IPS-NIHi7 (cell line): ENCODE measurements around the gene APOL1.

Experiments
- DNase-seq: peaks from one replicate; pipeline ENCODE4 v3.0.0; 2012; ENCODE audit warnings: mixed read lengths; ENCODE audit errors: extremely low spot score

The APOL1 gene

DNA sequence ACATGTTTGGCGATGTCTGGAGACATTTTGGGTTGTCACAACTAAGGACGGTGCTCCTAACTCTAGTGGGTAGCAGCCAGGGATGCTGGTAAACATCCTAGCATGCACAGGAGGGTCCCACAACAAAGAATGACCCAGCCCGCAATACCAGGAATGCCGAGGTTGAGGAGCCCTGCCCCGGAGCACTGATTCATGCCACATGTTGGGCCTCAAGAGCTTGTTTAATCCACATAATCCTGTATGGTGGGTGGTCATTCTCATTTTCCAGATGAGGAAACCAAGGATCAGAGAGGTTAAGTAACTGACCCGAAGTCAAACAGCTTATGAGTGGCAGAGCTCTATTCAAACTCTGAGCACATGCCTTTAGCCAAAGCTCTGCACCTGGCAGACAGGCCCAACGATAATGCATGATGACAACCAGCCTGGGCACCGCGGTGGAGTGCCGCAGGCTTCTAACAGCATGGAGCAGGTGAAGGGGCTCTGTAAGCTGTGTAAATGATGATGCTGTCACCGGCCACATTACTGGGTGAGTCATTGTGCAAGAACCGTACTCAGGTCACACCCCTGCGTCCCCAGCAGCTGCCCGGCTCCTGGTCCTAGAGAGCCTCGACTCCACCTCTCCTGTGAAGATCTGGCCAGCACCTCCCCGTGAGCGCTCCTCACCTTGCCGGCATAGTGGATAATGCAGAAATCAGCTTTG is 58.6 kb downstream of the APOL1 start:
- no peak for DNase-seq

DNA sequence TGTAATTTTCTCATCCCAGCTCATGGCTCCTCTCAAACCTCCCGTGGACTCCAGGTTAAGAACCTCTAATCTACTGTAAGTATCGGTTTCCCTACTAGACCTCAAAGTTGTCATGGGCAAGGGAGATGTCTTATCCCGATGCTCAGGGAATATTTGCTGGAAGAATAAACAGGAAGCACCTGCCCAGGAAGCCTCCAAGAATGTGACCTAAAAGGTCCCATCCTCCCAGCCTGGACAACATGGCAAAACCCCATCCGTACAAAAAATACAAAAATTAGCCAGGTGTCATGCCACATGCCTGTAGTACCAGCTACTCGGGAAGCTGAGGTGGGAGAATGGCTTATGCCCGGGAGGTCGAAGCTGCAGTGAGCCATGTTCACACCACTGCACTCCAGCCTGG is 62.4 kb downstream of the APOL1 start:
- no peak for DNase-seq

DNA sequence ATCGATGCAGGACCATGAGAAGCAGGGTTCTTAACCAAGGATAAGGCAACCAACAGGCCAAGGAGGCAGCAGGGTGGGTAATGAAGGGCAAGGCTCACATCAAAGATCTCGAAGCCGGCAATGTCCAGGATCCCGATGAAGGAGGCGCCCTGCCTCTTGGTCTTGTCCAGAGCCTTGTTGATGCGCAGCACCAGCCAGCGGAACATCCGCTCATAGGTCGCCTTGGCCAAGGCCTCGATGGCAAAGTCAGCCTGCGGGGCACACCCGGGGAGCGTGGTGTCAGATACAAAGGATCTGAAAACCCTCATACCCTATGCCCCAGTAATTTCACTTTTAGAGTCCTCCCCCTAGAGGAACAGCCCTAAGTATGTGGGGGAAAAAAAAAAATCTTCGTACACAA is 63.5 kb downstream of the APOL1 start:
- DNase-seq, result no peak
